ENCODE data around the gene ENPP4.
A peak's percentile ranks its signal among the peaks of the same experiment; 100 is the strongest.
"Not testable (repeated sequence)": the region's sequence is repeated elsewhere in the genome, so short reads cannot be mapped to it uniquely, and the experiment has no call there.

The ENPP4 gene

GRCh38 chr6:46104209-46104608 lies 25.6 kb upstream of the ENPP4 start:
- Mint-ChIP-seq H3K27me3 (no peaks in the 10 kb centered on the region), H3K4me3 (no peak overlapping the region), H3K9me3 (no peaks in the 10 kb centered on the region), H3K36me3 (ENCODE audit: insufficient read depth) (peaks cover 7% of the 10 kb centered on the region), H3K4me1 (peaks cover 26% of the 10 kb centered on the region), H3K27ac (ENCODE audit: low read depth) (no peak overlapping the region)
- no peak for ATAC-seq (replicated peaks; ENCODE audit: extremely low read depth, poor library complexity, severe bottlenecking)
- no peak for DNase-seq (ENCODE audit: low spot score in 2 of 2)

GRCh38 chr6:46105568-46105967 lies 24.2 kb upstream of the ENPP4 start:
- Mint-ChIP-seq H3K27me3 (no peaks in the 10 kb centered on the region), H3K36me3 (ENCODE audit: insufficient read depth) (peaks cover 5% of the 10 kb centered on the region), H3K4me1 (peaks cover 26% of the 10 kb centered on the region), H3K27ac (ENCODE audit: low read depth) (peak overlapping the region; percentile 5), H3K4me3 (no peak overlapping the region), H3K9me3 (no peaks in the 10 kb centered on the region)
- DNase-seq (ENCODE audit: low spot score in 2 of 2), result no peak
- no peak for ATAC-seq (replicated peaks; ENCODE audit: extremely low read depth, poor library complexity, severe bottlenecking)

- ATAC-seq (replicated peaks; ENCODE audit: extremely low read depth, poor library complexity, severe bottlenecking), result no peak
- Mint-ChIP-seq H3K27ac (ENCODE audit: low read depth) (no peak overlapping the region), H3K27me3 (no peaks in the 10 kb centered on the region), H3K9me3 (no peaks in the 10 kb centered on the region), H3K4me1 (peaks cover 38% of the 10 kb centered on the region), H3K36me3 (ENCODE audit: insufficient read depth) (peaks cover 2% of the 10 kb centered on the region), H3K4me3 (no peak overlapping the region)
- no peak for DNase-seq (ENCODE audit: low spot score in 2 of 2)
These were observed 16.4 kb upstream of the ENPP4 start for GRCh38 chr6:46113370-46113769.

- ATAC-seq (replicated peaks; ENCODE audit: extremely low read depth, poor library complexity, severe bottlenecking), result no peak
- DNase-seq (ENCODE audit: low spot score in 2 of 2), result no peak
- H3K27ac Mint-ChIP-seq (ENCODE audit: low read depth), result no peak overlapping the region
- H3K36me3 Mint-ChIP-seq (ENCODE audit: insufficient read depth), result peaks cover 1% of the 10 kb centered on the region
- H3K9me3 Mint-ChIP-seq, result peaks cover 13% of the 10 kb centered on the region
- H3K27me3 Mint-ChIP-seq, result no peaks in the 10 kb centered on the region
- H3K4me3 Mint-ChIP-seq, result no peak overlapping the region
- H3K4me1 Mint-ChIP-seq, result peaks cover 58% of the 10 kb centered on the region
These were observed 14.2 kb upstream of the ENPP4 start for GRCh38 chr6:46115634-46116033.

- no peak overlapping the region for H3K27ac Mint-ChIP-seq (ENCODE audit: low read depth)
- no peak for DNase-seq (ENCODE audit: low spot score in 2 of 2)
- ATAC-seq (replicated peaks; ENCODE audit: extremely low read depth, poor library complexity, severe bottlenecking), result no peak
- peaks cover 1% of the 10 kb centered on the region for H3K36me3 Mint-ChIP-seq (ENCODE audit: insufficient read depth)
- no peak overlapping the region for H3K4me3 Mint-ChIP-seq
- H3K4me1 Mint-ChIP-seq, result peaks cover 62% of the 10 kb centered on the region
- peaks cover 15% of the 10 kb centered on the region for H3K9me3 Mint-ChIP-seq
- no peaks in the 10 kb centered on the region for H3K27me3 Mint-ChIP-seq
These were observed 13.5 kb upstream of the ENPP4 start for GRCh38 chr6:46116289-46116688.

- H3K27ac Mint-ChIP-seq (ENCODE audit: low read depth), result peak overlapping the region; percentile 49
- H3K4me1 Mint-ChIP-seq, result peaks cover 70% of the 10 kb centered on the region
- no peak for DNase-seq (ENCODE audit: low spot score in 2 of 2)
- H3K9me3 Mint-ChIP-seq, result peaks cover 23% of the 10 kb centered on the region
- ATAC-seq (replicated peaks; ENCODE audit: extremely low read depth, poor library complexity, severe bottlenecking), result no peak
- H3K27me3 Mint-ChIP-seq, result no peaks in the 10 kb centered on the region
- no peak overlapping the region for H3K4me3 Mint-ChIP-seq
- peaks cover 1% of the 10 kb centered on the region for H3K36me3 Mint-ChIP-seq (ENCODE audit: insufficient read depth)
These were observed 11.6 kb upstream of the ENPP4 start for GRCh38 chr6:46118157-46118556.

- Mint-ChIP-seq H3K36me3 (ENCODE audit: insufficient read depth) (peaks cover 1% of the 10 kb centered on the region), H3K4me1 (peaks cover 65% of the 10 kb centered on the region), H3K9me3 (peaks cover 23% of the 10 kb centered on the region), H3K27ac (ENCODE audit: low read depth) (no peak overlapping the region), H3K27me3 (no peaks in the 10 kb centered on the region), H3K4me3 (peak overlapping the region; percentile 46)
- DNase-seq (ENCODE audit: low spot score in 2 of 2) (no peak), ATAC-seq (replicated peaks; ENCODE audit: extremely low read depth, poor library complexity, severe bottlenecking) (no peak)
These were observed 11.0 kb upstream of the ENPP4 start for GRCh38 chr6:46118836-46119235.

- H3K36me3 Mint-ChIP-seq (ENCODE audit: insufficient read depth); ATAC-seq (replicated peaks; ENCODE audit: extremely low read depth, poor library complexity, severe bottlenecking); H3K27me3 Mint-ChIP-seq; H3K27ac Mint-ChIP-seq (ENCODE audit: low read depth): not testable (repeated sequence)
- Mint-ChIP-seq H3K9me3 (peaks cover 23% of the 10 kb centered on the region), H3K4me3 (peak overlapping the region; percentile 46), H3K4me1 (peaks cover 61% of the 10 kb centered on the region)
- peak in 1 of 2 donors; percentile 15 for DNase-seq (ENCODE audit: low spot score in 2 of 2)
These were observed 10.1 kb upstream of the ENPP4 start for GRCh38 chr6:46119679-46120078.

GRCh38 chr6:46128476-46128875 lies 1.3 kb upstream of the ENPP4 start:
- Mint-ChIP-seq H3K27ac (ENCODE audit: low read depth) (peak overlapping the region; percentile 70), H3K36me3 (ENCODE audit: insufficient read depth) (peaks cover 7% of the 10 kb centered on the region), H3K9me3 (no peaks in the 10 kb centered on the region), H3K4me3 (peak overlapping the region; percentile 98), H3K4me1 (peaks cover 43% of the 10 kb centered on the region), H3K27me3 (no peaks in the 10 kb centered on the region)
- DNase-seq (ENCODE audit: low spot score in 2 of 2), result no peak
- ATAC-seq (replicated peaks; ENCODE audit: extremely low read depth, poor library complexity, severe bottlenecking), result no peak

- no peak for DNase-seq (ENCODE audit: low spot score in 2 of 2)
- no peaks in the 10 kb centered on the region for H3K27me3 Mint-ChIP-seq
- peak overlapping the region; percentile 94 for H3K27ac Mint-ChIP-seq (ENCODE audit: low read depth)
- H3K4me3 Mint-ChIP-seq, result peak overlapping the region; percentile 98
- H3K9me3 Mint-ChIP-seq, result no peaks in the 10 kb centered on the region
- peak; percentile 38 for ATAC-seq (replicated peaks; ENCODE audit: extremely low read depth, poor library complexity, severe bottlenecking)
- peaks cover 47% of the 10 kb centered on the region for H3K4me1 Mint-ChIP-seq
- peaks cover 7% of the 10 kb centered on the region for H3K36me3 Mint-ChIP-seq (ENCODE audit: insufficient read depth)
These were observed 529 bp upstream of the ENPP4 start for GRCh38 chr6:46129291-46129628.

GRCh38 chr6:46130666-46131065 lies 877 bp downstream of the ENPP4 start:
- ATAC-seq (replicated peaks; ENCODE audit: extremely low read depth, poor library complexity, severe bottlenecking) (no peak), DNase-seq (ENCODE audit: low spot score in 2 of 2) (no peak)
- Mint-ChIP-seq H3K9me3 (no peaks in the 10 kb centered on the region), H3K4me3 (peak overlapping the region; percentile 98), H3K27ac (ENCODE audit: low read depth) (peak overlapping the region; percentile 94), H3K36me3 (ENCODE audit: insufficient read depth) (peaks cover 7% of the 10 kb centered on the region), H3K4me1 (peaks cover 56% of the 10 kb centered on the region), H3K27me3 (no peaks in the 10 kb centered on the region)

GRCh38 chr6:46131291-46131690 lies 1.5 kb downstream of the ENPP4 start:
- not testable (repeated sequence) for H3K36me3 Mint-ChIP-seq (ENCODE audit: insufficient read depth); H3K27ac Mint-ChIP-seq (ENCODE audit: low read depth); ATAC-seq (replicated peaks; ENCODE audit: extremely low read depth, poor library complexity, severe bottlenecking); DNase-seq (ENCODE audit: low spot score in 2 of 2); H3K27me3 Mint-ChIP-seq; H3K9me3 Mint-ChIP-seq
- peak overlapping the region; percentile 40 for H3K4me3 Mint-ChIP-seq
- H3K4me1 Mint-ChIP-seq, result peaks cover 58% of the 10 kb centered on the region

GRCh38 chr6:46134216-46134615 lies 4.4 kb downstream of the ENPP4 start:
- Mint-ChIP-seq H3K4me1 (peaks cover 67% of the 10 kb centered on the region), H3K36me3 (ENCODE audit: insufficient read depth) (peaks cover 10% of the 10 kb centered on the region), H3K27ac (ENCODE audit: low read depth) (no peak overlapping the region), H3K27me3 (no peaks in the 10 kb centered on the region), H3K4me3 (no peak overlapping the region), H3K9me3 (no peaks in the 10 kb centered on the region)
- ATAC-seq (replicated peaks; ENCODE audit: extremely low read depth, poor library complexity, severe bottlenecking) (no peak), DNase-seq (ENCODE audit: low spot score in 2 of 2) (no peak)

GRCh38 chr6:46135176-46135575 lies 5.4 kb downstream of the ENPP4 start:
- Mint-ChIP-seq H3K27ac (ENCODE audit: low read depth) (no peak overlapping the region), H3K9me3 (no peaks in the 10 kb centered on the region), H3K4me3 (no peak overlapping the region), H3K27me3 (no peaks in the 10 kb centered on the region), H3K36me3 (ENCODE audit: insufficient read depth) (peaks cover 3% of the 10 kb centered on the region), H3K4me1 (peaks cover 70% of the 10 kb centered on the region)
- DNase-seq (ENCODE audit: low spot score in 2 of 2) (no peak), ATAC-seq (replicated peaks; ENCODE audit: extremely low read depth, poor library complexity, severe bottlenecking) (no peak)
